ENCODE results near the gene PDCD11.

- TF ChIP-seq, protein P1, sequence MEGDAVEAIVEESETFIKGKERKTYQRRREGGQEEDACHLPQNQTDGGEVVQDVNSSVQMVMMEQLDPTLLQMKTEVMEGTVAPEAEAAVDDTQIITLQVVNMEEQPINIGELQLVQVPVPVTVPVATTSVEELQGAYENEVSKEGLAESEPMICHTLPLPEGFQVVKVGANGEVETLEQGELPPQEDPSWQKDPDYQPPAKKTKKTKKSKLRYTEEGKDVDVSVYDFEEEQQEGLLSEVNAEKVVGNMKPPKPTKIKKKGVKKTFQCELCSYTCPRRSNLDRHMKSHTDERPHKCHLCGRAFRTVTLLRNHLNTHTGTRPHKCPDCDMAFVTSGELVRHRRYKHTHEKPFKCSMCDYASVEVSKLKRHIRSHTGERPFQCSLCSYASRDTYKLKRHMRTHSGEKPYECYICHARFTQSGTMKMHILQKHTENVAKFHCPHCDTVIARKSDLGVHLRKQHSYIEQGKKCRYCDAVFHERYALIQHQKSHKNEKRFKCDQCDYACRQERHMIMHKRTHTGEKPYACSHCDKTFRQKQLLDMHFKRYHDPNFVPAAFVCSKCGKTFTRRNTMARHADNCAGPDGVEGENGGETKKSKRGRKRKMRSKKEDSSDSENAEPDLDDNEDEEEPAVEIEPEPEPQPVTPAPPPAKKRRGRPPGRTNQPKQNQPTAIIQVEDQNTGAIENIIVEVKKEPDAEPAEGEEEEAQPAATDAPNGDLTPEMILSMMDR (conservative IDR thresholded peaks at IDR 0.05; ENCODE audit: low read length), result no peak
- TF ChIP-seq EZH2phosphoT487 (IDR thresholded peaks at IDR 0.05; ENCODE audit: borderline replicate concordance), result no peak
Observed at GRCh38 chr10:103459615-103460014, 63.2 kb downstream of the PDCD11 start.
